GM21526 (cell line): ENCODE measurements around the gene RAB36.

Experiments
- ATAC-seq: cut with Tn5 transposase; IDR thresholded peaks from one replicate; pipeline ENCODE4 v1.9.1; 2021; ENCODE audit warnings: moderate library complexity; ENCODE audit not compliant: unreplicated experiment, low FRiP score

Gene RAB36

DNA sequence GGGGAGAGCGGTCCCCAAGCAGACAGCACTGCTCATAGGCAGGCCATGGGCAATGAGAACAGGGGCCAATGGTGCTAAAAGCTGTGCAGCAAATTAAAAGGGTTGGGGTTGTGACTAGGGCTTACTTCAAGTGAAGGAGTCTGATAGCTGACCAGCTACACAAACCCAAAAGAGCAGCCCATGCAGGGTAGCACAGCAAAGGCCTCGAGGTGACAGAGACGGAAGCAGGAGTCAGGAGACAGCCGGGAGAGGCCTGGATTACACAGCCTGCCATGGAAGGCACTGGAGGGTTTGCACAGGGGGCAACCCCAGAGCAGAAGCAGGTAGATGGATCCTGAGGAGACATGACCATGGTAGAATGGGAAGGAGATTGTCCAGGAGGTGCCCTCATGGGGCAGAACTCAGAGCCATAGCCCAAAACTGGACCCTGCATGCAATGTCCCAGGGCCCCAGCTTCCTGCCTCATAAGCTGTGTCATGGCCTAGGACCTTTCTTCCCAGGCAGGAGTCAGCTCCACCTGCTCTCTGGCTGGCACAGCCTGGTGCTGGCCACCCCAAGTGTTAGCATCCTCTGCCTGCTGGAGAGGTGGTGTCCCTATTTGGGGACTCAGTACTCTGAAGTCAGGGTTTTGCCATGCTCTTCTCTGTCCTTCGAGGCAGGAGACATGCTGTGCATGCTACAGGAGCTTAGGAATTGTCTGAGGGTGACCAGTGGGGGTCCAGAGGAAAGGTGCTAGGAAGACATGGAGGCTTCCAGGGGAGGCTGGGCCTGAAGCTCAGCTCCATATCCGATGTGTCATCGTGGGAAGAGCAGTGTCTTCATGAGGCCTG lies 36.8 kb upstream of the RAB36 start:
- ATAC-seq: no peak

DNA sequence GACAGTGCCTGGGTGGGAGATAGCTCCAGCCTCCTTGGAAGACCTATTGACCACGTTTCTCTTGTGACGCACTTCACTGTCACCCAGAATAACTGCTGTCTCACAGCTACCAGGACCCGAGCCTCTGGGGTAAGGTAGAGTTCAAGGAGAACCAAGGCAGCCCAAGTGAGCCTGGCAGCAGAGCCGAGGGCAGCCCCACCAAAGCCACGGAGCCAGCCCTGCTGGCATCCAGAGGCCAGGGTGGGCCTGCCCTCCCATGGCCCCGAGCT lies 36.3 kb upstream of the RAB36 start:
- no peak for ATAC-seq

DNA sequence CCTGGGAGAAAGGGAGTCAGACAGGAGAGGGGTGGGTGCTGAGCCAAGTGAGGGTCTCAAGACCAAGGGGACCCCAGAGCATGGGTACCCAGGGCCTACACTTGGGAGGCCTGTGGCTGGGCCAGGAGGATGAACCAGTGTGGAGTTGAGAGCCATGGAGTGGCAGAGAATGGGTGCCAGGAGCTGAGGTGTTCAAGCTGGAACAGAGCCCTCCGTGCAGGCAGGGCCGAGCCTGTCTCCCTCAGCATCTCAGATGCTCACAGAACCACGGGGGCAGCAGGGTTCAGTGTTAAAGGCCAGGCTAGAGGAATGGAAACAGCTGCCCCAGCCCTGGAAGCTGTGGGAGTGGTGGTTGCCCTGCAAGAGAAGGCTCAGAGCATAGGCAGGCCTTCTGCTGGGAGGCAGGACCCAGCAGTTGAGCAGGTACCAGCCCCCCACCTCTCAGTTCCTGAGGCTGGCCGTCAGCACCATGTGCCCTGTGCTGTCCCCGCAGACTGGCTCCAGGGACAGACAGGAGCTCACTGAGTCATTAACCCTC lies 35.8 kb upstream of the RAB36 start:
- no peak for ATAC-seq

DNA sequence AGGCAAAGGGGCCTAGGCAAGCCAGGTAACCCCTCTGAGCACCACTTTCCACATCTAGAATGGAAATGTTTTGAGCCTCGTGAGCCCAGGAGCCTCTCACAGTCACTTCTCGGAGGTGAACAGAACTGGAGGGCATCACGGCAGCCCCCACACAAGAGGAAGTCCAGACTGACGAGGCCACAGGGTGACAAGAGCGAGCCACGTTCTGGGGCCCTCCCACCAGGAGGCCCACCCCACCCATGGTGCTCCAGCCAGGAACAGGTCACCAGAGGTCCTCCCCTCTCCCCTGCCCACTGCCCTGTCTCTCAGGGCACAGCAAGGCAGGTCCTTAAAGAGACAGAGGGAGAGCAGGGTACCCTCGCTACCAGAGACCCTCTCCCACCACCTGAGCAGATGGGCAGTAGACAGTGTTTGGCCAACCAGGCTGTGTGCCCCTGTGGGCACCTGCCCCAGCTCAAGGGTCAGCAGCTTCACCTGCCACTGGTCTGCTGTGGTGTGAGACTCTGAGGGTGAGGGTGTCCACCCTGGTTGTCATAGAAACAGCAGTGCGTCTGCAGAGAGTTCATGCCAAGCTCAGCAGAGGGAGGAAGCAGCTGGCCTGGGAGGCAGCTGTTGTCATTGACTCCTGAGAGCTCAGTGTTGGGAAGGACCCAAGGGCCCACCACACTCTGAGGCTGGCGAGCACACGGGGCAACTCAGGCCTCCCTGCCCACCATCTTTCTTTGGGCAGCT lies 34.9 kb upstream of the RAB36 start:
- no peak for ATAC-seq

DNA sequence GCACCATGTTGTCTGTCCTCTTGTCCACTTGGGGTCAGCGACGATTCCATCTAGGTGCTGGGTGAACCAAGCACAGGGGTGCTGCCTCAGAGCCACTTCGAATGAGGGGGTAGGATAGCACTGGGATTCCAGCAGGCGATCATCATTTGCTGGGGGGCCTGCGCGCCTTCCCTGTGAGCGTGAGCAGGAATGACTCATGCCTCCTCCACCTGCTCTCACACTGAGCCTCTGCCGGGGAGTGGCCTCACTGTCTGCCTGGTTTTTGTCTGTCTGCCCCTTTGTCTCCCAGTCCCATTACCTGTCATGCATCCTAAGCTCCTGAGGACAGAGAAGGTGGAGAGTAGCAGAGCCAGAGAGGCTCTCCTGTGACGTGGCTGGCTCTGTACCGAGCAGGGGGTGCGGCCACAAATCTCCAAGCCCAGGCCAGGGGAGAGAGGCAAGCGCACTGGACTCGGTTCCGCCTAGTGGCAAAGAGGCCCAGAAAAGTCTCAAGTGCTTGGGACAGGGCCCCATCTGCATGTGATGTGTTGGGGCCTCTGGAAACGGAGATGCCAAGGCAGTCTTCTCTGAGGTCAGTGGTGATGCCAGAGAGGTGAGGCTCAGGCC lies 34.3 kb upstream of the RAB36 start:
- ATAC-seq: no peak

DNA sequence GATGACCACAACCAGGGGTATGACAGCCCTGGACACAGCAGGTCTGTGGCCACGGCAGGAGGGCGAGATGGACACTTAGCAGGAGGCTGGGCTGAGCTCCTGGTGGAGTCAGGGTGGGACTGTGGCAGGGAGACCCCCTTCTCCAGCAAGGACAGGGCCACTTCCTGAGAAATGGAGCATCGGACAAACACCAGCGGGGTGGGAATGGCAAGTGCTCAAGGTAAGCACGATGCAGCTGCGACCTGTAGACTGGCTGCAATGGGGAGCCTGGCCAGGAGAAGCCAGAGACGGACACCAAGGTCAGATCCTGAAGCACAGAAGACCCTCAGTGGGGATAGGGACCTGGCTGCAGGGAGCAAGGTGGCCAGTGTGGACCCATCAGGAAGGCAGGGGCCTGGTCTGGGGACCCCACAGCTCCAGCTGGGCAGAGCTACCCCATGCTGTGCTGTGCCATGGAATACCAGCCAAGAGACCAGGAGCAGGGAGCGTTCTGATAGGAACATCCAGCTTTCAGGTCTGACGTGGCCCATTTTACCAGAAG lies 32.7 kb upstream of the RAB36 start:
- no peak for ATAC-seq

DNA sequence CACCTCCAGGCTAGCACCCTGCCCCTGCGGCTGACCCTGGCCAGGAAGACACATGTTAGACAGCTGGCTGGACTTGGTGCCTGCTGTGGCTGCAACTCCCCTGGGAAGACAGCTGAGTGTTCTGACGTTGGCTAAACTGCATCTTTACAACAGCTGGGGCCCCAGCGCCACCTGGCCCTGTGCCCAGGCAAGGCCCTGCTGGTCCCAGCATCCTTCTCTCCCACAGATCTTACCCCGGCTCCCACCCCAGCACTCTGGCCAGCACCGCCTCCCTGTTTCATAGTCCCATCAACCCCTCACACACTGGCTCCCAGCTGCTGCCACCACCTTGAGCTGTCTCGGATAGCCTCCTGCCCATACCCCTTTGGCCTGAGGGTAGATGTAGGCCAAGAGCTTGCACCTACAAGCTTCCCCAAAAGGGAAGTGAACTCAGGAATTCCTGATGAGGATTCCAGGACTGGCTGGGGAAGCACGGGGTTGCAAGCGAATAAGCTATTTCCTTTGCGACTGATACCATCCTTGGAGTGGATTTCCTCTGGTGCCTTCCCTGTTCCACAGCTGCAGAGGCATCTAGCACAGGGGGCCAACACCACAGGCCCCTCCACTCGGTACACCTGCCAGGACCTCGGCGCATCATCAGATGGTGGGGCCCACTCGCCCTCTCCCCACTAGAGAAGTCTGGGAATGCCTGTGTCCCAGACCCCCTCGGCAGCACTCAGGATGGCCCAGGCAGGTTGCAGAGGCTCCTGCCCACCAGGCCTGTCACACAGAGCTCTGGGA lies 32.0 kb upstream of the RAB36 start:
- ATAC-seq: no peak

DNA sequence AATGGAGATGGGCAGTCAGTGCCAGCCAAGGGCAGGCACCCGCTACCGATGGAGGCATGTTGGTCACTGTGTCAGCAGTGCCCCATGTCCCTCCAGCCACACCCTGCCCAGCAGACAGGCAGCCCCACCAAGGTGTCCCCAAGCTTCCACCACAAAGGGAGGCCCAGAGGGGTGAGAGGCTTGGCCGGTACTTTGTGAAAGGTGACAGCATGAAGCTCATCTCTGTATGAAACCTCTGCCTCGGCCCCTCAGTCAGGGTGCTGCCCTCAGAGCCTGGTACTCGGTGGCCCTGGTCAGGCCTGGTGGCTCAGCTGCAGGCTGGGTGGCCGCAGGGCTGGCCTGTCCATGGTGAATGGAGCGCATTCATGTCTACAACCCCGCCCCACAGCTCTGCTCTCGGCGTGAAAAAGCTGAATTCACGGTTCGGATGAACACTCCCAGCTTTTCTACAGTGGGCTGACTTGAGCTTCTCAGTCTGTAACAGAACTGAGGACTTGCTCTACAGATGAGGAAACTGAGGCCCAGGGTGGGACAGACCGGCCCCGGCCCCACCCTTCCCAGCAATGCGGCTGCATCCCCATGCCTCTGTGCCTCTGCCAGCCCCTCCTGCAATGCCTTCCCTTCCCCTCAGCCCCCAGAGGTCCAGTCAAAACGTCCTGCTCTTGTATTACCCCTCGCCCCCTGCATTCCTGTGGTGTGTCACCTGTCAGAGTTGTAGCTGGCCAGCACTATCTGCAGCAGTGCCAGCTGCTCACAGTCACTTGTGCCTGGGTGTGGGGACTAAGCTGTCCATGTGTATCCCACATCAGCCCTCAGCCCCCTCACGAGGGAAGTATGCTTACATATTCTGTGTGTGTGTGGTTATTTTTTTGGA lies 31.2 kb upstream of the RAB36 start:
- no peak for ATAC-seq

DNA sequence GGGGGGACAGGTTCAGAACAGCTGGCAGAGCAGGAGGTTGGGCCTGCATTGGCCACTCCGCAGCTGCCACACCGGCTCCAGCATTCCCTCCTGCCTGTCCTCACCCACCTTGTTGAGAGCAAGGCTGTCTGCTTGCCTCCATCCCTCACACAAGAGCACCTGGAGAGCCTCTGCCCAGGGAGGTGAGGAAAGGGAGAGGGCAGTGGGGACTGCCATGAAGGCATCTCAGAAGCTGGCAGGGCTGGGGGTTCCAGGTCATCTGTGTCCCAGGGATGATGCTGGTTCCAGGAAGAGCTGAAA lies 30.6 kb upstream of the RAB36 start:
- ATAC-seq: no peak

DNA sequence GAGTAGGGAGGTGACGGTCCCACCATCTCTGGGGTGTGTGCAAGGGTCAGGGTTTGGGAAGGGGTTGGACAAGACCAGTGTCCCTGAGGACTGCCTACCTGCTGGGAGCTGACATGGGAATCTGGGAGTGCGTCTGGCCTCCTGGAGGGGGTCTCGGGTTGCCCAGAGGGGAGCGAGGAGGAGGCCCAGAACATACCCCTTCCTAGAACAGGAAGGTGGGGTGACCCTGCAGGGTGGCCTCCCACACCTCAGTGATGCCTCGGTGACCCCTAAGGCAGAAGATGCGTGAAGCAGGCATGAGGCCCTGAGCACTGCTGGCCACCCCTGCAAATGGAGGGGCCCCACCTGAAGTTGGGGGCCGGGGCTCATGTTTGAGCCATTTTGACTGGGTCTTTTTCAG lies 29.9 kb upstream of the RAB36 start:
- no peak for ATAC-seq

DNA sequence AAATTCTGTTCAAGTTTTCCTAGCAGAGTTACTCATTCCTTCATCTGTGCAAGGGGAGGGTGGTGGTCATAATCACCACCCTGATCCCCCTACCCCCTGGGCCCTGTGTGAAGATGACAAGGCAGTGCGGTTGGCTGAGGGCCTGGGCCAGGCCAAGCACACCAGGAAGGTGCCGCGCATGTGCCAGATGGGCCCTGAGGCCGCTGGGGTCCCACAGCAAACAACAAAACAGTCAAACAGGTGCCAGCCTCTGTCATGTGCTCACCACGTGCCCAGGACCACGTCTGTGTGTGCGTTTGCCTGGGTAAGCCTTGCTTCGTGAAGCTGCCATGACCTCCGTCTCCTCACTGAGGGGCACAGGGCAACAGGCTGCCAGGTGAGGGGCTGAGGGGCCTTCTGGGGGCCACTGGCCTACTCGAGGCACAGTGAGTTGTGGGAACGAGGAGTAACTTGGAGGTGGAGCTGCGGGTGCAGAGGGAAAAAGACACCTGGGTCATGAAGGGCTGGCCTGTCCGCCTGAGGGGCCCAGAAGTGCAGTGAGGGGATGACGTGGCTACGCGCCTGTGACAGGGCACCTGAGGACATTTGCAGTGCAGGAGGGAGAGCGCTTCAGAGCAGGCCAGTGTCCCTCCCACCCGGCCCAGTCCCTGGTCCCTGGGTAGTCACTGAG lies 29.3 kb upstream of the RAB36 start:
- ATAC-seq: no peak

DNA sequence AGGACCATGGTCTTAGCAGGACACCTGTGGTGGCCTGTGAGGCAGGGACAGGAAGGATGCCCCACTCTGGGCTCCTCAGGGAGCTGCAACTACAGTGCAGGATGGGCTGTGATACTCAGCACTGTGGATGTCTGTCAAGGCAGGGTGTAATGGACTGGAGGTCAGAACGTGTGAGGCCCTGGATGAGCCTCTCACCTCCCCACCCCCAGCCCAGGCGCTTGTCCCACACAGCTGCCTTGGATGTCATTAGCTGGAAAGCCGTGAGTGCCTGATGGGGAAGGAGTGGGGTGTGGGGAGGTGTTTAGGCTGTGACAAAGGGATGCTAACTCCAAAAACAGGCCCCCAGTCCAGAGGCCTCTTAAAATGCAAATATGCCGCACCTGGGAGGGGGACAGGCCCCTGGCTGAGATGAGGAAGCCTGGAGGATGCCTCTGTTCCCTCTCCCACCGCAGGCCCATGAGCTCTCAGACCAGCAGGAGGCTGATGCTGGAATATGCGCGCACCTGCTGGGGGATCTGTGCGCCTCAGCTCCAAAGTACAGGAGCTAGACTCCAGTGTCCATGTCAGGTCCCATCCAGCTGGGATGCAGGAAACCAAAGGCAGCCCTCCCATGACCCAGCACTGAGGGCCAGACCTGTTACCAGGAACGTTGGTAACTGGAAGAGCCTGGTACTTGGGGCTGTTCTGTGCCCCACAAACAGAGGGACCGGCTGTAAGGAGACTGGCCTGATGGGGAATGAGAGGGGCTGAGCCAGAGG lies 28.6 kb upstream of the RAB36 start:
- ATAC-seq: no peak

DNA sequence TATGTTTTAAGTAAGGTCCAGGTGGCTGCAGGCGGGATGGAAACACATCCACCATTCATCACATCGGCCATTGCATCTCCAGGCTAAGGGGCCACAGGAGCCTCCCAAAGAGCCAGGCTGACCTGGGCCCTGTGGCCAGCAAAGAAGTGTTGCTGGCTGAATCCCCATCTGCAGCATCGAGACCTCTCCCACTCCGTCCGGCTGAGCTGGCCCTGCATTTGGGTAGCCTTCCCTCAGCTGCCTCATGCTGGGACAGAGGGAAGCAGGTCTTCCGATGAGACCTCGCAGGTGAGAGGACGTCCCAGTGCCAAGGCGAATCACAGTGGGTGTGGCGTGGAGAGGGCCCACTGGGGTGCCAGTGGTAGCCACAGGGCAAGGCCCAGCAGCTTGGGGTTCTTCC lies 28.0 kb upstream of the RAB36 start:
- no peak for ATAC-seq

DNA sequence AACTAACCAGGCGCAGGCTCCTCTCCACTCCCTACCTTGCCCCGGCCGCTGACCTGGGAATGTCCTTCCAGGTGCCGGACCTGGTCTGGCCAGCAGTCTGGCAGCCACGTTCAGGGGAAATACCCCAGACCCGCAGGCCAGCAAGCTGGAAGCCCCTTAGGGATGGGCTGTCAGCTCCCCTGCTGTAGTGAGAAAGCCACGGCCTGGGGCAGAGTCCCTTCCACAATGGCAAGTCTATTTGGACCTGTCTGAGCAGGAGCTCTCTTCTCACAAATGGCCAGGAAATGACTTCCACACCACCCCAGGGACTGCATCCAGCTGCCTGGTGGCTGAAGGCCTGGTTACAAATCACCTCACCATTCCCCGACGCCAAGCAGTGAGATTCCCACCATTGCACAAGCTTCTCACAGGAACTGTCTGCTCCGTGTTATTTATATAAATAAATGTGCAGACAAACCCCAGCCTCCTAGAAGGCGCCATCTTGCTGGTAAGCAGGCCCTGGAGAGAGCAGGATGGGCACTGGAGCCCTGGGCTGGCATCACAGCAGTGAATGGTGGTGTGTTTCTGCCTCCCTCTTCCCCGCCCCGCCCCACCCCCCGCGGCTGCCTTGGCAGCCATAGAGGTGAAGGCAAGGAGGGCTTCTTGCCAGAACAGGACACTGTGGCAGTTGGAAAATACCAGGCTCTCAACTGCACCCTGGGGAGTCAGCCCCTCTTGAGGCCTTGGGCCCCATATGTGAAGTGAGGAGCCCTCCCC lies 27.2 kb upstream of the RAB36 start:
- ATAC-seq: no peak

DNA sequence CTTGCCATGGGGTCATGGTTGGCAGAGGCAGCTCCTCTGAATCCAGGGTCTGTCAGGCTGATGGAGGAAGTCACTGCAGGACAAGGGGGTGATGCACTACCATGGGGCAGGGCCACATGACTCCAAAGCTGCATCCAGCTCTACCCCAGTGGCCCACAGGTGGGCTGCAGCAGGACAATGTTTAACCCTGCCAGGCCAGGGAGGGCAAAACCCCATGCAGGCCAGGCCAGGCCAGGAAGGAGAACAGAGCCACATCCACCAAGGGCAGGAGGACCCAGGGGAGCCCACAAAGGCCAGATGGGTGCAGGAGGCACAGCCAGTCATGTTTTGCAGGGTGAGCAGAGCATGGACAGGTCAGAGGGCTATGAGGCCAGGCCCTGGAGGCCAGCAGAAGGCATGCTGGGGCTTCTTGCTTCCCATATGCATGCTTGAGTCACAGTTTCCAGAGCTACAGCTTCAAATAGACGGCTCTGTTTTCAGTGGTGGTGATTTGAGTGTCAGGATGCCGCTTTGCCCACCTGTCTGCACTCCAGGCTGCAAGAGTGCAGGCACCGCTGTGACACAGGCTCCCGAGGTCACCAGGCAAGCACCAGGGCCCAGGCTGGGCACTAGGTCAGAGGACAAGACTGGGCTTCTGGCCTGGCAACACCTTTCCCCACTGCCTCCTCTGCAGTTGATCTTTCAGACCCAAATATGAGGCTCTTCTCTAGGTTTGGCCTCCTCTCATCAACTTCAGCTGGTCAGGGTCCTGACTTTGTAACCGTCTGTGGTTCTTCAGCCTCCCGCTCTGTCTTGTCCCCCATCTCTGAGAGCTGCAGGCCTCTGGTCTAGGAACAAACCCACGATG lies 26.4 kb upstream of the RAB36 start:
- ATAC-seq: no peak

DNA sequence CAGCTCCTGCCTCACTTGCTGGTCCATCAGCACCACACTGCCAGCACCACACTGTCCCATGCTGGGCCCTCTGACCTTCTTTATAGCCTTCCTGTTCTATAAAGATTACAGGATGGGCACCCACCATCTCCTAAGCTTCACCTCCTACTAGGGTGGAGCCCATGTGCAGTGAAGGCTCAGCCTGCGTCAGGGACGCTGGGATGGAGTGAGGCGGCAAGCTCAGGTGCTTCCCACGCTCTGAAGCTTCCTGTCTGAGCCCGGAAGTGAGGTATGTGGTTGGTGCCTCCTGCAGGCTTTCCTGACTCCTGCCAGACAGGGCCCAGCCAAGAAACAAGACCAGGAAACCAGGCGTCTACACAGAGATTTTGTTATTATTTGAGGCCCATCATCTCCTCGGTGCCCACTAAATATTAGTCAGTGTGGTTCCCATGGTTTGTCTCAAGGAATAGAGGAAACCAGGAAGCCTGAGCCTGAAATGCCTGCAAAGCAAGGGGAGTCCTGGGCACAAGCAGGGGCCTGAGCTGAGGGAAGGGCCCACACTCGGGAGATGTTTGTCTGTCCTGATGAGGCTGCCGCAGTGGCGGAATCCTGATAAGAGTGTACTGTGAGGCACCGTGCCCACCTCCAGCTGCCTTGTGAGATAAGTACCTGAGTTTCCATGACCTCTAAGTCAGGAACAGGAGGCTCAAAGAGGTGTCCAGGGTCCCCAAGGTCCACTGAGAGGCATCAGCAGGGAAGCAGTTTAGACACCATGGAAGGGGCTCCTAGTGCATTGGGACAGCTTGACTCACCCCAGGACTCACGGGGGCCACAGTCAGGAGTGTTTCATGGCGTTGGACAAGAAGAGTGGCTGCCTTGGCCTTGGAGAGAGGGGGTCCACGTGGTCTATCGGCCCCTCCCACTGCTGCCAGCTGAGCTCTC lies 25.5 kb upstream of the RAB36 start:
- ATAC-seq: no peak
